ENCODE results near the gene PLCL2.
A peak's percentile ranks its signal among the peaks of the same experiment; 100 is the strongest.

Gene PLCL2

GRCh38 chr3:16866571-16866970 lies 18.2 kb upstream of the PLCL2 start:
- Histone ChIP-seq H3K27me3 (ENCODE audit: control insufficient read depth, insufficient read depth, low read length) (no peaks in the 10 kb centered on the region), H3K4me3 (ENCODE audit: low read depth, low read length) (no peak overlapping the region), H3K9me3 (ENCODE audit: control insufficient read depth, insufficient read depth, low read depth, low read length) (no peaks in the 10 kb centered on the region), H3K36me3 (ENCODE audit: control insufficient read depth, insufficient read depth, low read length) (no peaks in the 10 kb centered on the region), H3K27ac (ENCODE audit: low read depth, low read length) (no peak overlapping the region), H3K9ac (ENCODE audit: low read length) (no peak overlapping the region), H3K4me1 (ENCODE audit: control insufficient read depth, insufficient read depth, low read length) (no peaks in the 10 kb centered on the region)

GRCh38 chr3:16868513-16868912 lies 16.2 kb upstream of the PLCL2 start:
- no peak overlapping the region for H3K4me3 ChIP-seq (ENCODE audit: low read depth, low read length)
- no peak overlapping the region for H3K9ac ChIP-seq (ENCODE audit: low read length)
- H3K9me3 ChIP-seq (ENCODE audit: control insufficient read depth, insufficient read depth, low read depth, low read length) = no peaks in the 10 kb centered on the region
- H3K27me3 ChIP-seq (ENCODE audit: control insufficient read depth, insufficient read depth, low read length) = no peaks in the 10 kb centered on the region
- H3K36me3 ChIP-seq (ENCODE audit: control insufficient read depth, insufficient read depth, low read length) = no peaks in the 10 kb centered on the region
- H3K4me1 ChIP-seq (ENCODE audit: control insufficient read depth, insufficient read depth, low read length) = no peaks in the 10 kb centered on the region
- H3K27ac ChIP-seq (ENCODE audit: low read depth, low read length) = no peak overlapping the region

- Histone ChIP-seq H3K9me3 (ENCODE audit: control insufficient read depth, insufficient read depth, low read depth, low read length) (no peaks in the 10 kb centered on the region), H3K9ac (ENCODE audit: low read length) (no peak overlapping the region), H3K27ac (ENCODE audit: low read depth, low read length) (no peak overlapping the region)
These were observed 15.3 kb upstream of the PLCL2 start for GRCh38 chr3:16869261-16870005.

GRCh38 chr3:16871915-16872842 lies 12.6 kb upstream of the PLCL2 start:
- no peaks in the 10 kb centered on the region for H3K36me3 ChIP-seq (ENCODE audit: control insufficient read depth, insufficient read depth, low read length)
- H3K27ac ChIP-seq (ENCODE audit: low read depth, low read length) = no peak overlapping the region
- H3K9ac ChIP-seq (ENCODE audit: low read length) = no peak overlapping the region
- no peaks in the 10 kb centered on the region for H3K27me3 ChIP-seq (ENCODE audit: control insufficient read depth, insufficient read depth, low read length)
- H3K9me3 ChIP-seq (ENCODE audit: control insufficient read depth, insufficient read depth, low read depth, low read length) = no peaks in the 10 kb centered on the region
- no peaks in the 10 kb centered on the region for H3K4me1 ChIP-seq (ENCODE audit: control insufficient read depth, insufficient read depth, low read length)
- H3K4me3 ChIP-seq (ENCODE audit: low read depth, low read length) = no peak overlapping the region

More at GRCh38 chr3:16869261-16870005, 15.3 kb upstream of the PLCL2 start:
- Histone ChIP-seq H3K4me1 (ENCODE audit: control insufficient read depth, insufficient read depth, low read length) (no peaks in the 10 kb centered on the region), H3K36me3 (ENCODE audit: control insufficient read depth, insufficient read depth, low read length) (no peaks in the 10 kb centered on the region), H3K27me3 (ENCODE audit: control insufficient read depth, insufficient read depth, low read length) (no peaks in the 10 kb centered on the region), H3K4me3 (ENCODE audit: low read depth, low read length) (no peak overlapping the region)

- Histone ChIP-seq H3K9ac (ENCODE audit: low read length) (no peak overlapping the region), H3K27me3 (ENCODE audit: control insufficient read depth, insufficient read depth, low read length) (peaks cover 4% of the 10 kb centered on the region; the same call in 1 of the 2 replicates), H3K36me3 (ENCODE audit: control insufficient read depth, insufficient read depth, low read length) (no peaks in the 10 kb centered on the region), H3K27ac (ENCODE audit: low read depth, low read length) (no peak overlapping the region), H3K4me3 (ENCODE audit: low read depth, low read length) (no peak overlapping the region), H3K9me3 (ENCODE audit: control insufficient read depth, insufficient read depth, low read depth, low read length) (no peaks in the 10 kb centered on the region), H3K4me1 (ENCODE audit: control insufficient read depth, insufficient read depth, low read length) (no peaks in the 10 kb centered on the region)
These were observed 10.9 kb upstream of the PLCL2 start for GRCh38 chr3:16873872-16874271.

GRCh38 chr3:16875876-16876550 lies 8.7 kb upstream of the PLCL2 start:
- no peaks in the 10 kb centered on the region for H3K4me1 ChIP-seq (ENCODE audit: control insufficient read depth, insufficient read depth, low read length)
- H3K27me3 ChIP-seq (ENCODE audit: control insufficient read depth, insufficient read depth, low read length) = peaks cover 23% of the 10 kb centered on the region
- H3K27ac ChIP-seq (ENCODE audit: low read depth, low read length) = no peak overlapping the region
- H3K4me3 ChIP-seq (ENCODE audit: low read depth, low read length) = no peak overlapping the region
- H3K9me3 ChIP-seq (ENCODE audit: control insufficient read depth, insufficient read depth, low read depth, low read length) = no peaks in the 10 kb centered on the region
- H3K36me3 ChIP-seq (ENCODE audit: control insufficient read depth, insufficient read depth, low read length) = no peaks in the 10 kb centered on the region
- H3K9ac ChIP-seq (ENCODE audit: low read length) = no peak overlapping the region

- Histone ChIP-seq H3K36me3 (ENCODE audit: control insufficient read depth, insufficient read depth, low read length) (no peaks in the 10 kb centered on the region), H3K4me3 (ENCODE audit: low read depth, low read length) (no peak overlapping the region), H3K9ac (ENCODE audit: low read length) (no peak overlapping the region), H3K27ac (ENCODE audit: low read depth, low read length) (no peak overlapping the region), H3K27me3 (ENCODE audit: control insufficient read depth, insufficient read depth, low read length) (peaks cover 38% of the 10 kb centered on the region), H3K9me3 (ENCODE audit: control insufficient read depth, insufficient read depth, low read depth, low read length) (no peaks in the 10 kb centered on the region), H3K4me1 (ENCODE audit: control insufficient read depth, insufficient read depth, low read length) (no peaks in the 10 kb centered on the region)
These were observed 7.2 kb upstream of the PLCL2 start for GRCh38 chr3:16877505-16877904.

GRCh38 chr3:16877911-16878310 lies 6.8 kb upstream of the PLCL2 start:
- Histone ChIP-seq H3K4me1 (ENCODE audit: control insufficient read depth, insufficient read depth, low read length) (peaks cover 2% of the 10 kb centered on the region; the same call in 1 of the 2 replicates), H3K9ac (ENCODE audit: low read length) (no peak overlapping the region), H3K4me3 (ENCODE audit: low read depth, low read length) (no peak overlapping the region), H3K9me3 (ENCODE audit: control insufficient read depth, insufficient read depth, low read depth, low read length) (no peaks in the 10 kb centered on the region), H3K27me3 (ENCODE audit: control insufficient read depth, insufficient read depth, low read length) (peaks cover 42% of the 10 kb centered on the region), H3K27ac (ENCODE audit: low read depth, low read length) (no peak overlapping the region), H3K36me3 (ENCODE audit: control insufficient read depth, insufficient read depth, low read length) (no peaks in the 10 kb centered on the region)

- no peaks in the 10 kb centered on the region for H3K9me3 ChIP-seq (ENCODE audit: control insufficient read depth, insufficient read depth, low read depth, low read length)
- peaks cover 16% of the 10 kb centered on the region for H3K4me1 ChIP-seq (ENCODE audit: control insufficient read depth, insufficient read depth, low read length)
- H3K4me3 ChIP-seq (ENCODE audit: low read depth, low read length) = no peak overlapping the region
- H3K36me3 ChIP-seq (ENCODE audit: control insufficient read depth, insufficient read depth, low read length) = no peaks in the 10 kb centered on the region
- H3K9ac ChIP-seq (ENCODE audit: low read length) = no peak overlapping the region
- no peak overlapping the region for H3K27ac ChIP-seq (ENCODE audit: low read depth, low read length)
- H3K27me3 ChIP-seq (ENCODE audit: control insufficient read depth, insufficient read depth, low read length) = peaks cover 70% of the 10 kb centered on the region
These were observed 2.7 kb upstream of the PLCL2 start for GRCh38 chr3:16881896-16882630.

GRCh38 chr3:16883057-16883722 lies 1.6 kb upstream of the PLCL2 start:
- Histone ChIP-seq H3K4me3 (ENCODE audit: low read depth, low read length) (peak overlapping the region; percentile 72), H3K4me1 (ENCODE audit: control insufficient read depth, insufficient read depth, low read length) (peaks cover 20% of the 10 kb centered on the region), H3K9ac (ENCODE audit: low read length) (no peak overlapping the region), H3K9me3 (ENCODE audit: control insufficient read depth, insufficient read depth, low read depth, low read length) (no peaks in the 10 kb centered on the region), H3K27me3 (ENCODE audit: control insufficient read depth, insufficient read depth, low read length) (peaks cover 70% of the 10 kb centered on the region), H3K27ac (ENCODE audit: low read depth, low read length) (no peak overlapping the region), H3K36me3 (ENCODE audit: control insufficient read depth, insufficient read depth, low read length) (no peaks in the 10 kb centered on the region)

Measured in HUES6 (cell line).